IMR-90 (cell line): ENCODE data around the gene HBD. TPM values are rescaled to one million over a fixed set of nuclear protein-coding genes. Genes with fewer than 3 reads are reported as not detected.

Experiments
- ATAC-seq: fragments of 200-7000 bp; cut with Tn5 transposase; 2 replicates; pipeline ENCODE4 v1.9.1; 2020; ENCODE audit warnings: low read depth, mild to moderate bottlenecking, moderate library complexity
- BruUV-seq: library from RNA; stranded (reverse); fragments of 400-500 nt; replicated peaks from 2 replicates; lab custom pipeline; 2021; lab: Mats Ljungman, UMichigan
- CTCF ChIA-PET: fragments of 300-600 bp; formaldehyde crosslinking; extraction: SDS; loops from one replicate; lab custom pipeline; 2021; ENCODE audit warnings: antibody characterized with exemption; lab: Yijun Ruan, JAX
- POLR2A ChIA-PET: fragments of 300-600 bp; sonication (Branson Sonifier 250); formaldehyde crosslinking; loops from one replicate; lab custom pipeline; 2022; ENCODE audit warnings: antibody characterized with exemption; ENCODE audit not compliant: unreplicated experiment; lab: Charles Lee
- DNase-seq: peaks from one replicate; pipeline ENCODE4 v3.0.0; 2013
- H2AFZ ChIP-seq: replicated peaks from 2 replicates; pipeline ENCODE3; 2013; ENCODE audit warnings: low read length, mild to moderate bottlenecking; ENCODE audit not compliant: poor library complexity
- H2AK5ac ChIP-seq: 2 replicates; pipeline ENCODE4 v1.6.1; 2013; ENCODE audit warnings: low read depth, low read length, inconsistent platforms
- H2AK9ac ChIP-seq: replicated peaks from 2 replicates; pipeline ENCODE3; 2013; ENCODE audit warnings: mild to moderate bottlenecking, low read depth, low read length, moderate library complexity; ENCODE audit not compliant: poor library complexity
- H2BK120ac ChIP-seq: 2 replicates; pipeline ENCODE4 v1.6.1; 2013; ENCODE audit warnings: low read depth, low read length, inconsistent platforms
- H2BK15ac ChIP-seq: 3 replicates; pipeline ENCODE4 v1.6.1; 2013; ENCODE audit warnings: low read depth, low read length, inconsistent platforms
- H2BK20ac ChIP-seq: 2 replicates; pipeline ENCODE4 v1.6.1; 2013; ENCODE audit warnings: low read depth, mild to moderate bottlenecking, inconsistent platforms, low read length, moderate library complexity
- H2BK5ac ChIP-seq: 2 replicates; pipeline ENCODE4 v1.6.1; 2013; ENCODE audit warnings: mild to moderate bottlenecking, low read depth, low read length, inconsistent platforms; ENCODE audit not compliant: poor library complexity, severe bottlenecking
- H3K14ac ChIP-seq: replicated peaks from 2 replicates; pipeline ENCODE4 v1.6.1; 2013; ENCODE audit warnings: low read depth, low read length, inconsistent platforms
- H3K18ac ChIP-seq: 2 replicates; pipeline ENCODE4 v1.6.1; 2013; ENCODE audit warnings: low read depth, low read length, control low read depth
- H3K23ac ChIP-seq: 2 replicates; pipeline ENCODE4 v1.6.1; 2013; ENCODE audit warnings: low read depth, low read length, inconsistent platforms
- H3K27ac ChIP-seq: 2 replicates; pipeline ENCODE4 v1.5.1; 2013; ENCODE audit warnings: mild to moderate bottlenecking, control low read depth, low read length; ENCODE audit not compliant: insufficient read depth
- H3K27me3 ChIP-seq: 2 replicates; pipeline ENCODE4 v1.6.1; 2013; ENCODE audit warnings: low read length; ENCODE audit not compliant: control insufficient read depth, insufficient read depth
- H3K36me3 ChIP-seq: 2 replicates; pipeline ENCODE4 v1.6.1; 2013; ENCODE audit warnings: low read length, mixed read lengths; ENCODE audit not compliant: control insufficient read depth, insufficient read depth
- H3K4ac ChIP-seq: 2 replicates; pipeline ENCODE4 v1.6.1; 2013; ENCODE audit warnings: low read depth, low read length, inconsistent platforms
- H3K4me1 ChIP-seq: 2 replicates; pipeline ENCODE4 v1.6.1; 2013; ENCODE audit warnings: low read length, mixed read lengths; ENCODE audit not compliant: control insufficient read depth, insufficient read depth
- H3K4me2 ChIP-seq: 2 replicates; pipeline ENCODE4 v1.6.1; 2013; ENCODE audit warnings: low read depth, mild to moderate bottlenecking, control low read depth, low read length, moderate library complexity
- H3K4me3 ChIP-seq: 2 replicates; pipeline ENCODE4 v1.5.1; 2013; ENCODE audit warnings: low read depth, mild to moderate bottlenecking, control low read depth, low read length, moderate library complexity; ENCODE audit not compliant: insufficient read depth
- H3K56ac ChIP-seq: 2 replicates; pipeline ENCODE4 v1.6.1; 2013; ENCODE audit warnings: low read length, inconsistent platforms; ENCODE audit not compliant: insufficient read depth; ENCODE audit errors: extremely low read depth
- H3K79me1 ChIP-seq, 2 experiments: 2 replicates each; pipeline ENCODE4 v1.6.1; 2013; ENCODE audit warnings: low read length in 2 of 2, inconsistent platforms in 1 of 2, low read depth in 1 of 2
- H3K9ac ChIP-seq: 2 replicates; pipeline ENCODE4 v1.6.1; 2013; ENCODE audit warnings: low read depth, low read length, control low read depth
- H3K9me1 ChIP-seq: 2 replicates; pipeline ENCODE4 v1.6.1; 2013; ENCODE audit warnings: low read length, inconsistent platforms; ENCODE audit not compliant: insufficient read depth
- H3K9me3 ChIP-seq: 2 replicates; pipeline ENCODE4 v1.6.1; 2013; ENCODE audit warnings: low read length; ENCODE audit not compliant: control insufficient read depth, insufficient read depth
- H4K20me1 ChIP-seq: 2 replicates; pipeline ENCODE4 v1.6.1; 2013; ENCODE audit warnings: low read length, inconsistent platforms; ENCODE audit not compliant: insufficient read depth
- H4K5ac ChIP-seq: 2 replicates; pipeline ENCODE4 v1.6.1; 2013; ENCODE audit warnings: mild to moderate bottlenecking, low read depth, low read length, control low read depth
- H4K8ac ChIP-seq, 2 experiments: 2 replicates each; pipeline ENCODE4 v1.6.1; 2013; ENCODE audit warnings: low read depth in 2 of 2, low read length in 2 of 2, control low read depth in 1 of 2, inconsistent platforms in 1 of 2
- H4K91ac ChIP-seq: 2 replicates; pipeline ENCODE4 v1.6.1; 2013; ENCODE audit warnings: low read depth, low read length, inconsistent platforms; ENCODE audit not compliant: insufficient read depth
- BHLHE40 ChIP-seq: fragments of 150-350 bp; IDR thresholded peaks from 2 replicates; pipeline ENCODE4 v1.6.1; 2016; ENCODE audit warnings: mild to moderate bottlenecking, low read depth, low read length
- CEBPB ChIP-seq: IDR thresholded peaks from 2 replicates; pipeline ENCODE4 v1.6.1; 2012; ENCODE audit warnings: low read depth, low read length, improper control_type of control experiment
- CHD1 ChIP-seq: IDR thresholded peaks from 2 replicates; pipeline ENCODE4 v1.6.1; 2012; ENCODE audit warnings: low read depth, low read length, improper control_type of control experiment
- CTCF ChIP-seq: conservative IDR thresholded peaks from 2 replicates; pipeline ENCODE4 v1.5.1; 2012; ENCODE audit warnings: mild to moderate bottlenecking, low read depth, low read length, improper control_type of control experiment
- ELK1 ChIP-seq: fragments of 150-350 bp; IDR thresholded peaks from 2 replicates; pipeline ENCODE4 v1.6.1; 2016; ENCODE audit warnings: low read depth, mild to moderate bottlenecking, low read length, moderate library complexity, borderline replicate concordance
- FOS ChIP-seq: fragments of 150-350 bp; IDR thresholded peaks from 2 replicates; pipeline ENCODE4 v1.6.1; 2016; ENCODE audit warnings: low read depth, low read length
- MAFK ChIP-seq: IDR thresholded peaks from 2 replicates; pipeline ENCODE4 v1.6.1; 2012; ENCODE audit warnings: low read depth, low read length, improper control_type of control experiment
- MAZ ChIP-seq: IDR thresholded peaks from 2 replicates; pipeline ENCODE4 v1.6.1; 2012; ENCODE audit warnings: low read depth, mild to moderate bottlenecking, low read length, improper control_type of control experiment, moderate library complexity, borderline replicate concordance
- MXI1 ChIP-seq: IDR thresholded peaks from 2 replicates; pipeline ENCODE4 v1.6.1; 2012; ENCODE audit warnings: low read depth, mild to moderate bottlenecking, low read length, moderate library complexity, borderline replicate concordance
- NFE2L2 ChIP-seq: fragments of 150-350 bp; IDR thresholded peaks from 2 replicates; pipeline ENCODE4 v1.6.1; 2016; ENCODE audit warnings: low read depth, mild to moderate bottlenecking, low read length
- POLR2A ChIP-seq: IDR thresholded peaks from 2 replicates; pipeline ENCODE4 v1.6.1; 2012; ENCODE audit warnings: mild to moderate bottlenecking, low read depth, low read length
- RAD21 ChIP-seq: IDR thresholded peaks from 2 replicates; pipeline ENCODE4 v1.6.1; 2012; ENCODE audit warnings: low read length, improper control_type of control experiment
- RCOR1 ChIP-seq: IDR thresholded peaks from 2 replicates; pipeline ENCODE4 v1.6.1; 2012; ENCODE audit warnings: mild to moderate bottlenecking, low read length, improper control_type of control experiment; ENCODE audit not compliant: insufficient replicate concordance
- RFX5 ChIP-seq: IDR thresholded peaks from 2 replicates; pipeline ENCODE4 v1.8.0; 2012; ENCODE audit warnings: low read depth, mild to moderate bottlenecking, low read length, moderate library complexity
- SMC3 ChIP-seq: fragments of 150-350 bp; IDR thresholded peaks from 2 replicates; pipeline ENCODE4 v1.6.1; 2016; ENCODE audit warnings: low read depth, mild to moderate bottlenecking, antibody characterized with exemption, low read length, moderate library complexity
- WGBS, 2 experiments: methylation state at CpG; one replicate each; pipeline versions ENCODE4 v1.1.5 to v1.1.7; 2013; ENCODE audit warnings: missing lambda C conversion rate in 2 of 2; ENCODE audit not compliant: insufficient read length in 1 of 2; ENCODE audit errors: extremely low coverage in 2 of 2; 5-methylcytosine and 5-hydroxymethylcytosine counted together
- dilution Hi-C: fragments of 300-500 bp; cut with HindIII; formaldehyde crosslinking; loops from one replicate; pipeline ENCODE4 v1.14.3; 2018; ENCODE audit warnings: low sequenced_read_pairs; ENCODE audit not compliant: unreplicated experiment
- in situ Hi-C: fragments of 300-500 bp; cut with MboI; formaldehyde crosslinking; loops from 3 replicates; pipeline ENCODE4 v1.14.3; 2019; ENCODE audit warnings: low sequenced_read_pairs, inconsistent platforms, mixed read lengths
- intact Hi-C: fragments of 100-400 bp; cut with micrococcal nuclease; formaldehyde crosslinking; loops from 2 replicates; pipeline ENCODE4 v1.10.0; 2022
- polyA plus RNA-seq, 3 experiments: library from polyadenylated mRNA; depleted of rRNA; stranded (reverse); fragments of >200 nt; gene quantifications; 2 replicates each; pipeline ENCODE4 v1.2.3, GENCODE V29; 2012; ENCODE audit warnings: low replicate concordance in 1 of 3
- total RNA-seq: library from RNA; depleted of rRNA; stranded (reverse); fragments of >200 nt; gene quantifications from 2 replicates; pipeline ENCODE4 v1.2.3, GENCODE V29; 2012
- TF ChIP-seq, protein P1 (sequence below): fragments of 150-350 bp; IDR thresholded peaks from 2 replicates; pipeline ENCODE4 v1.6.1; 2017; ENCODE audit warnings: mild to moderate bottlenecking, antibody characterized with exemption, low read length, low read depth

HBD gene
- total and polyA plus RNA-seq, 2 of the 4 experiments (the other 2 are of a cell fraction) = 6.3 to 12.0 TPM

GRCh38 chr11:5276697-5277096, 42.4 kb upstream of the HBD start:
- intact Hi-C loops (no loop called here), in situ Hi-C loops (no loop called here), dilution Hi-C loops (no loop called here)
- BruUV-seq = no TSS peak
- H4K91ac ChIP-seq = 0 out of 2 replicates have a peak overlapping the region, but pooled peaks have one; percentile 31
- no peak overlapping the region for H2AK5ac ChIP-seq
- no peaks in the 10 kb centered on the region for H4K20me1 ChIP-seq
- ATAC-seq (no peak), DNase-seq (no peak)
- no peak overlapping the region for H3K27ac ChIP-seq
- POLR2A ChIA-PET = no interaction called here
- peak overlapping the region in 1 of 2 experiments; percentile 1; a peak in 1 of 4 replicates for H4K8ac ChIP-seq
- peak overlapping the region; percentile 53; the same call in 1 of the 2 replicates for H2BK20ac ChIP-seq
- H3K4me3 ChIP-seq = no peak overlapping the region
- no peak overlapping the region for H2BK5ac ChIP-seq
- no CpG with 5 or more reads among the region's 2 CpGs for WGBS, 2 experiments
- no peak overlapping the region for H3K14ac ChIP-seq
- H3K23ac ChIP-seq = no peak overlapping the region
- peak overlapping the region; percentile 31; the same call in 1 of the 2 replicates for H3K18ac ChIP-seq
- H2AFZ ChIP-seq = no peak overlapping the region
- no peaks in the 10 kb centered on the region for H3K36me3 ChIP-seq
- no peaks in the 10 kb centered on the region for H3K79me1 ChIP-seq
- no peak for TF ChIP-seq ELK1
- TF ChIP-seq RFX5 = no peak
- TF ChIP-seq MXI1 = no peak
- no peak for TF ChIP-seq BHLHE40
- TF ChIP-seq SMC3 = no peak
- no peak for TF ChIP-seq FOS
- no peak for TF ChIP-seq CHD1
- no peak for TF ChIP-seq NFE2L2
- TF ChIP-seq CEBPB = no peak
- TF ChIP-seq CTCF = no peak
- no peak for TF ChIP-seq MAFK
- no peak for TF ChIP-seq POLR2A
- TF ChIP-seq, protein P1, sequence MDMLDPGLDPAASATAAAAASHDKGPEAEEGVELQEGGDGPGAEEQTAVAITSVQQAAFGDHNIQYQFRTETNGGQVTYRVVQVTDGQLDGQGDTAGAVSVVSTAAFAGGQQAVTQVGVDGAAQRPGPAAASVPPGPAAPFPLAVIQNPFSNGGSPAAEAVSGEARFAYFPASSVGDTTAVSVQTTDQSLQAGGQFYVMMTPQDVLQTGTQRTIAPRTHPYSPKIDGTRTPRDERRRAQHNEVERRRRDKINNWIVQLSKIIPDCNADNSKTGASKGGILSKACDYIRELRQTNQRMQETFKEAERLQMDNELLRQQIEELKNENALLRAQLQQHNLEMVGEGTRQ = no peak
- TF ChIP-seq RAD21 = no peak
- no peak for TF ChIP-seq RCOR1
- no peak for TF ChIP-seq MAZ
- no peak overlapping the region for H3K56ac ChIP-seq
- peaks cover 16% of the 10 kb centered on the region for H3K4me1 ChIP-seq
- peaks cover 10% of the 10 kb centered on the region for H3K9me1 ChIP-seq
- H3K4me2 ChIP-seq = no peak overlapping the region
- H3K9me3 ChIP-seq = no peaks in the 10 kb centered on the region
- peak overlapping the region; percentile 66 for H2BK120ac ChIP-seq
- H2AK9ac ChIP-seq = no peak overlapping the region
- no peak overlapping the region for H3K9ac ChIP-seq
- peak overlapping the region; percentile 26; the same call in 1 of the 2 replicates for H3K4ac ChIP-seq
- CTCF ChIA-PET = interaction anchor here (1.3 kb wide), 1 partner anchor 15 kb away, joined by 3 read pairs; no protein-coding TSS in a partner anchor
- no peaks in the 10 kb centered on the region for H3K27me3 ChIP-seq
- no peak overlapping the region; the same call in 1 of the 2 replicates for H4K5ac ChIP-seq
- peak overlapping the region; percentile 54; the same call in 1 of the 3 replicates for H2BK15ac ChIP-seq
